NB4 (cell line): ENCODE measurements around the gene GAS2L2.
"Not testable (repeated sequence)": the region's sequence is repeated elsewhere in the genome, so short reads cannot be mapped to it uniquely, and the experiment has no call there.

Source experiments
- DNase-seq: peaks from one replicate; pipeline ENCODE4 v3.0.0; 2010; ENCODE audit warnings: low read depth
- H3K4me3 ChIP-seq: one replicate; pipeline ENCODE4 v1.5.1; 2011; ENCODE audit warnings: mild to moderate bottlenecking, low read depth, low read length, moderate library complexity
- CTCF ChIP-seq: IDR thresholded peaks from one replicate; pipeline ENCODE4 v1.5.1; 2012; ENCODE audit warnings: low read depth, low read length
- MYC ChIP-seq: IDR thresholded peaks from 2 replicates; pipeline ENCODE4 v1.6.1; 2011; ENCODE audit warnings: low read depth, low read length
- POLR2A ChIP-seq: IDR thresholded peaks from 2 replicates; pipeline ENCODE4 v1.6.1; 2011; ENCODE audit warnings: mild to moderate bottlenecking; ENCODE audit not compliant: insufficient read length; ENCODE audit errors: extremely low read depth
- TF ChIP-seq, protein P1 (sequence below): IDR thresholded peaks from 2 replicates; pipeline ENCODE4 v1.6.1; 2011; ENCODE audit warnings: low read depth, low read length

GAS2L2 gene

DNA sequence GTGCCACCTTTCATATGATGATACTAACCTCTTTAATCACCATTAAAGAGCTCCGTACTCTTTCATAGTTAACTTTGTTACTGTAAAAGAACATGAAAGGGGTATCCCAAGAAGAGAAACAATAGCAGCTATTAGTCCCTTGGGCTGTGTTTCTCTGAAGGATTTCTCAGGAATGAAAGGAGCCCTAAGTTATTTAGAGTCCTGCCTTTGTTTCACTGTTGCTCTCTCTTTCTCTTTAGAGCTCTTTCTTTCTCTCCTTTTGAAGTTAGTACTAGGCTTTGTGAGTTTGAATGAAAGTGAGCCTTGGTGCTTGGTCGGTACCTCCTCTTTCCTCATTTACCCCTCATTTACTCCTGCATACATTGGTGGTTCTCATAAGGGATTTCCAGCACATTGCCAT is 42.1 kb downstream of the GAS2L2 start:
- TF ChIP-seq MYC = no peak
- TF ChIP-seq, protein P1, sequence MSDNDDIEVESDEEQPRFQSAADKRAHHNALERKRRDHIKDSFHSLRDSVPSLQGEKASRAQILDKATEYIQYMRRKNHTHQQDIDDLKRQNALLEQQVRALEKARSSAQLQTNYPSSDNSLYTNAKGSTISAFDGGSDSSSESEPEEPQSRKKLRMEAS = no peak
- no peak for TF ChIP-seq CTCF
- no peak for TF ChIP-seq POLR2A

DNA sequence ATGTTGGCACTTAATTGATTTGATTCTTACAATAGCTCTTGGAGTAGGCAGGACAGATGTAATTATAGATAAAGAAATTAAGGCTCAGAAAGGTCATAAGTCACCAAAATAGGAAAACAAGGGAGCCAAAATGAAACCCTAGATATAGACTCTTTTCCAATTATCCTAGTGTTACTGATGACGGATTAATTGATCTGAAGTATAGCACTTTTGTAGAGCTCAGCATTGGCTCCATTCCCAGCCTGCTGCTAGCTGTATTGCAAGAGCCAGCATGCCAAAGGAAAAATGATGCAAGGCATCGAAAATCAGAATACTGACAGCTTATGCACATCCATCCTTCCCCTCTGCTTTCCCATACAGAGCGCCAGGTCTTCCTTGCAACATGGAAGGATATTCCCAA is 43.2 kb downstream of the GAS2L2 start:
- no peak for DNase-seq
- TF ChIP-seq POLR2A (no peak), MYC (no peak), CTCF (no peak)
- TF ChIP-seq, protein P1 = no peak
- H3K4me3 ChIP-seq = no peak overlapping the region

More for the DNA sequence above, 42.1 kb downstream of the GAS2L2 start:
- no peak overlapping the region for H3K4me3 ChIP-seq
- no peak for DNase-seq

- TF ChIP-seq POLR2A = no peak
- TF ChIP-seq, protein P1 = no peak
- TF ChIP-seq MYC = no peak
- TF ChIP-seq CTCF = no peak
- DNase-seq = no peak
- no peak overlapping the region for H3K4me3 ChIP-seq
Measured at GRCh38 chr17:35708951-35709350, 44.1 kb downstream of the GAS2L2 start.

DNA sequence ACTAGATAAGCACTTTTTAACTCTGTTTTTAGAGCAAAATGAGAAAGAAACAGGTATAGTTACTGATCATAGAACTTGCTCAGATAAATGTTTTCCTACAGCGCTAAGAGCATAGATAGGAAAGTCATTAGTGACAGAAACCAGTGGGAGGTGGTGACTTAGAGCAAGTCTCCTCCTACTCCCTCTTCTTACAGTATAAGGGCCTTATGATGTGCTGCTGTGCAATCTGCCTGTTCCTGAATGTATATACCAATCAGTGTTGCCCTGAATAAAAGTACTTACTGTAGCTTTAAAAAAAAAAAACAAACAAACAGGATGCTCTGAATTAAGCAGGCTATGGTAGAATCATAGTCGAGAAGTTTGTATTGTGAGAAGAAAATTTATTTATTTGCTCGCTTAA is 44.9 kb downstream of the GAS2L2 start:
- DNase-seq = no peak
- H3K4me3 ChIP-seq = no peak overlapping the region
- no peak for TF ChIP-seq MYC
- TF ChIP-seq CTCF = no peak
- no peak for TF ChIP-seq POLR2A
- TF ChIP-seq, protein P1 = no peak

DNA sequence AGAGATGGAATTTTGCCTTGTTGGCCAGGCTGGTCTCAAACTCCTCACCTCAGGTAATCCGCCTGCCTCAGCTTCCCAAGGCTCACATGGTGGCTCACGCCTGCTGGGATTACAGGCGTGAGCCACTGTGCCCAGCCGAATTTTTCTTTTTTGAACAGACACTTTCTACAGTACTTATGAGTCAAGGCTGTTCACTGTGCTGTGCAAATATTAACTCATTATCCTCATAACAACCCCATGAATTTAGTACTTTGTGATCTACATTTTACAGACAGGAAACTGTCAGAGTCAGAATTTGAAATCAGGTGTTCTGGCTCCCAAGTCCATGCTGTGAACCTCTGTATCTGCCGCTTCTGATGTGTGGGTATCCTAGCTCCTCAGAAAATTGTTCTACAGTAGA is 47.3 kb downstream of the GAS2L2 start:
- no peak overlapping the region for H3K4me3 ChIP-seq
- TF ChIP-seq, protein P1 = no peak
- no peak for TF ChIP-seq MYC
- no peak for TF ChIP-seq CTCF
- TF ChIP-seq POLR2A = no peak
- DNase-seq = no peak

- H3K4me3 ChIP-seq = no peak overlapping the region
- DNase-seq = no peak
- TF ChIP-seq MYC = no peak
- no peak for TF ChIP-seq CTCF
- TF ChIP-seq POLR2A = no peak
- TF ChIP-seq, protein P1 = no peak
Measured at GRCh38 chr17:35705230-35705629, 47.8 kb downstream of the GAS2L2 start.

- H3K4me3 ChIP-seq, DNase-seq: not testable (repeated sequence)
Measured at GRCh38 chr17:35703308-35703707, 49.7 kb downstream of the GAS2L2 start.
